AG04450 (cell line): ENCODE results near the gene ADAMTS3. TPM values are rescaled to one million over a fixed set of nuclear protein-coding genes. Genes with fewer than 3 reads are reported as not detected.

ENCODE experiments used
- CTCF ChIA-PET: fragments of 300-600, 350-600 bp; formaldehyde crosslinking; extraction: SDS; loops from one replicate; lab custom pipeline; 2022; ENCODE audit warnings: antibody characterized with exemption, inconsistent platforms; lab: Charles Lee
- POLR2A ChIA-PET: fragments of 350-600 bp; formaldehyde crosslinking; extraction: SDS; loops from one replicate; lab custom pipeline; 2021; ENCODE audit warnings: antibody characterized with exemption, inconsistent platforms; lab: Yijun Ruan, JAX
- DNase-seq: peaks from one replicate; pipeline ENCODE4 v3.0.0-alpha.2; 2011; ENCODE audit warnings: low read depth, low spot score
- H3K27ac ChIP-seq: one replicate; pipeline ENCODE4 v1.5.1; 2012; ENCODE audit warnings: low read depth, low read length, control low read depth
- H3K27me3 ChIP-seq: one replicate; pipeline ENCODE4 v1.6.0; 2012; ENCODE audit warnings: low read length; ENCODE audit not compliant: control insufficient read depth, insufficient read depth
- H3K4me3 ChIP-seq: 2 replicates; pipeline ENCODE4 v1.5.1; 2011; ENCODE audit warnings: mild to moderate bottlenecking, low read depth, low read length, control low read depth
- H3K9me3 ChIP-seq: 2 replicates; pipeline ENCODE4 v1.5.1; 2012; ENCODE audit warnings: low read length; ENCODE audit not compliant: control insufficient read depth, insufficient read depth
- polyA plus RNA-seq: library from polyadenylated mRNA; depleted of rRNA; stranded (reverse); fragments of >200 nt; gene quantifications from 2 replicates; pipeline ENCODE4 v1.2.3, GENCODE V29; 2011
- TF ChIP-seq, protein P1 (sequence below): IDR thresholded peaks from 2 replicates; pipeline ENCODE4 v1.5.1; 2011; ENCODE audit warnings: low read depth, low read length, control low read depth, inconsistent platforms

ADAMTS3 gene
- polyA plus RNA-seq, 1 experiment: 0.77 TPM

DNA sequence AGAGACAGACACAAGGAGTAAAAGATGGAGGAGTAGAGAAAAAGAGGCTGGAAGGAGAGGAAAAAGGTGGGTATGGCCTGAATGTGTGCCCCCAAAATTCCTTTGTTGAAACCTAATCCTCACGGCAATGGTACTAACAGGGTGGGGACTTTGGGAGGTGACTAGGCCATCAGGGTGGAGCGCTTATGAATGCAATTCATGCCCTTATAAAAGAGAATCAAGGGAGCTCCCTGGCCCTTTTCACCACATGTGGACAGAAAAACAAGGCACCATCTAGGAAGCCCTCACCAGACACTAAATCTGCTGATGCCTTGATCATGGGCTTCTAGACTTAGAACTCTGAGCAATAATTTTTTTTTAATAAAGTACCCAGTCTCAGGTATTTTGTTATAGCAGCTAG, 282.1 kb downstream of the ADAMTS3 start:
- no peaks in the 10 kb centered on the region for H3K27me3 ChIP-seq
- CTCF ChIA-PET: interaction anchor here (1.0 to 4.5 kb wide), 7 partner anchors 9 to 556 kb away, joined by 3 to 23 read pairs (median 6); no protein-coding TSS in a partner anchor

GRCh38 chr4:72286185-72286584, 282.8 kb downstream of the ADAMTS3 start:
- CTCF ChIA-PET: interaction anchor here (1.0 to 4.5 kb wide), 9 partner anchors 9 to 555 kb away, joined by 3 to 23 read pairs (median 6); no protein-coding TSS in a partner anchor
- no peak for DNase-seq
- POLR2A ChIA-PET: interaction anchor here (0.6 kb wide), 1 partner anchor 275 kb away, joined by 3 read pairs; no protein-coding TSS in a partner anchor

More for the DNA sequence above, 282.1 kb downstream of the ADAMTS3 start:
- TF ChIP-seq, protein P1, sequence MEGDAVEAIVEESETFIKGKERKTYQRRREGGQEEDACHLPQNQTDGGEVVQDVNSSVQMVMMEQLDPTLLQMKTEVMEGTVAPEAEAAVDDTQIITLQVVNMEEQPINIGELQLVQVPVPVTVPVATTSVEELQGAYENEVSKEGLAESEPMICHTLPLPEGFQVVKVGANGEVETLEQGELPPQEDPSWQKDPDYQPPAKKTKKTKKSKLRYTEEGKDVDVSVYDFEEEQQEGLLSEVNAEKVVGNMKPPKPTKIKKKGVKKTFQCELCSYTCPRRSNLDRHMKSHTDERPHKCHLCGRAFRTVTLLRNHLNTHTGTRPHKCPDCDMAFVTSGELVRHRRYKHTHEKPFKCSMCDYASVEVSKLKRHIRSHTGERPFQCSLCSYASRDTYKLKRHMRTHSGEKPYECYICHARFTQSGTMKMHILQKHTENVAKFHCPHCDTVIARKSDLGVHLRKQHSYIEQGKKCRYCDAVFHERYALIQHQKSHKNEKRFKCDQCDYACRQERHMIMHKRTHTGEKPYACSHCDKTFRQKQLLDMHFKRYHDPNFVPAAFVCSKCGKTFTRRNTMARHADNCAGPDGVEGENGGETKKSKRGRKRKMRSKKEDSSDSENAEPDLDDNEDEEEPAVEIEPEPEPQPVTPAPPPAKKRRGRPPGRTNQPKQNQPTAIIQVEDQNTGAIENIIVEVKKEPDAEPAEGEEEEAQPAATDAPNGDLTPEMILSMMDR: no peak
- H3K27ac ChIP-seq: no peak overlapping the region
- H3K9me3 ChIP-seq: no peaks in the 10 kb centered on the region
- no peak for DNase-seq
- H3K4me3 ChIP-seq: no peak overlapping the region
- POLR2A ChIA-PET: no interaction called here

DNA sequence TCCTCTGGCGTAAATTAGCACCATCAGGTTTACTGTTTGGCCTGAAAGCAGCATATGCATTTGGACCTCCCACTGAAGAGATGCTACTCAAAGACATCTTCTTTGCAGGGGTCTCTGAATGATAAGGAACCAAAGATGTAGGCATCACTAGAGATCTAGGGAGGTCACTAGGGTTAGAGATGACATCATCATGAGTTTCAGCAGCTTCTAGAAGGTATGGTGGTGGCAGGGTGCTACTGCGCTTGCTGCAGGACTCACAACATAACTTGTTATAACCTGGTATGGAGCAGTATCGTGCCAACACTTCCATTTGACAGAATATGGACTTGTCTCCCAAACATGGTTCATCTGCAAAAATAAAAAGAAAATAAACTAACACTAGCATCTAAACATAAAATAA, 285.7 kb downstream of the ADAMTS3 start:
- TF ChIP-seq, protein P1: 0 out of 2 replicates have a peak, but pooled peaks have one; percentile 6
- CTCF ChIA-PET: interaction anchor here (4.5 kb wide), 1 partner anchor 12 kb away, joined by 23 read pairs; no protein-coding TSS in a partner anchor

More at GRCh38 chr4:72286185-72286584, 282.8 kb downstream of the ADAMTS3 start:
- no peaks in the 10 kb centered on the region for H3K9me3 ChIP-seq
- H3K4me3 ChIP-seq: no peak overlapping the region
- TF ChIP-seq, protein P1: peak; percentile 34
- no peaks in the 10 kb centered on the region for H3K27me3 ChIP-seq
- H3K27ac ChIP-seq: no peak overlapping the region

DNA sequence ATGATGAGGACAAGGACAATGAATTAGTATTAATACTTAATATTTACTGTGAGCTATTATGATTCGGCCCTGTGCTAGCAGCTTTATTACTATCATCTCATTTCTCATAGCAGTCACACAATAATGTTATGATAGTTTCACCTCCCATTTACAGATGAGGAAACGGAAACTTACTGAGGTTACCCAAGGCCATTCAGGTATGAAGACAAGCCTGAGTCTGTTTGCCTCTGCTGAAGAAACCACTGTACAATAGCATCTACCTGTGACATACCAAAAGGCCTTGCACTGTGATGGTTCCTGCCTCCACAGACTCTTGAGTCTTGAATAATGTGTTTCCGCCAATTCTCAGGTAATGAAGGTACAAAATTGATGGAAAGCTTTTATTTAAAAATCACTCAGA, 288.8 kb downstream of the ADAMTS3 start:
- DNase-seq: no peak
- TF ChIP-seq, protein P1: no peak
- no peaks in the 10 kb centered on the region for H3K27me3 ChIP-seq
- no peak overlapping the region for H3K27ac ChIP-seq
- H3K4me3 ChIP-seq: no peak overlapping the region
- POLR2A ChIA-PET: no interaction called here
- CTCF ChIA-PET: interaction anchor here (0.8 to 1.1 kb wide), 3 partner anchors 15 to 22 kb away, joined by 3 read pairs; no protein-coding TSS in a partner anchor
- H3K9me3 ChIP-seq: no peaks in the 10 kb centered on the region

More for the DNA sequence above, 285.7 kb downstream of the ADAMTS3 start:
- POLR2A ChIA-PET: no interaction called here
- no peak overlapping the region for H3K4me3 ChIP-seq
- no peaks in the 10 kb centered on the region for H3K9me3 ChIP-seq
- no peaks in the 10 kb centered on the region for H3K27me3 ChIP-seq
- no peak for DNase-seq
- H3K27ac ChIP-seq: no peak overlapping the region

GRCh38 chr4:72275381-72275780, 293.6 kb downstream of the ADAMTS3 start:
- H3K27me3 ChIP-seq: no peaks in the 10 kb centered on the region
- POLR2A ChIA-PET: no interaction called here
- TF ChIP-seq, protein P1: no peak
- no peak overlapping the region for H3K27ac ChIP-seq
- no peak overlapping the region for H3K4me3 ChIP-seq
- CTCF ChIA-PET: no interaction called here
- H3K9me3 ChIP-seq: no peaks in the 10 kb centered on the region
- DNase-seq: no peak
